HG03135 (cell line): ENCODE measurements around the gene SFXN1.
"Not testable (repeated sequence)": the region's sequence is repeated elsewhere in the genome, so short reads cannot be mapped to it uniquely, and the experiment has no call there.

Experiments used
- ATAC-seq: cut with Tn5 transposase; IDR thresholded peaks from one replicate; pipeline ENCODE4 v1.9.1; 2021; ENCODE audit warnings: mild to moderate bottlenecking, moderate library complexity; ENCODE audit not compliant: unreplicated experiment

The SFXN1 gene, protein sequence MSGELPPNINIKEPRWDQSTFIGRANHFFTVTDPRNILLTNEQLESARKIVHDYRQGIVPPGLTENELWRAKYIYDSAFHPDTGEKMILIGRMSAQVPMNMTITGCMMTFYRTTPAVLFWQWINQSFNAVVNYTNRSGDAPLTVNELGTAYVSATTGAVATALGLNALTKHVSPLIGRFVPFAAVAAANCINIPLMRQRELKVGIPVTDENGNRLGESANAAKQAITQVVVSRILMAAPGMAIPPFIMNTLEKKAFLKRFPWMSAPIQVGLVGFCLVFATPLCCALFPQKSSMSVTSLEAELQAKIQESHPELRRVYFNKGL

DNA sequence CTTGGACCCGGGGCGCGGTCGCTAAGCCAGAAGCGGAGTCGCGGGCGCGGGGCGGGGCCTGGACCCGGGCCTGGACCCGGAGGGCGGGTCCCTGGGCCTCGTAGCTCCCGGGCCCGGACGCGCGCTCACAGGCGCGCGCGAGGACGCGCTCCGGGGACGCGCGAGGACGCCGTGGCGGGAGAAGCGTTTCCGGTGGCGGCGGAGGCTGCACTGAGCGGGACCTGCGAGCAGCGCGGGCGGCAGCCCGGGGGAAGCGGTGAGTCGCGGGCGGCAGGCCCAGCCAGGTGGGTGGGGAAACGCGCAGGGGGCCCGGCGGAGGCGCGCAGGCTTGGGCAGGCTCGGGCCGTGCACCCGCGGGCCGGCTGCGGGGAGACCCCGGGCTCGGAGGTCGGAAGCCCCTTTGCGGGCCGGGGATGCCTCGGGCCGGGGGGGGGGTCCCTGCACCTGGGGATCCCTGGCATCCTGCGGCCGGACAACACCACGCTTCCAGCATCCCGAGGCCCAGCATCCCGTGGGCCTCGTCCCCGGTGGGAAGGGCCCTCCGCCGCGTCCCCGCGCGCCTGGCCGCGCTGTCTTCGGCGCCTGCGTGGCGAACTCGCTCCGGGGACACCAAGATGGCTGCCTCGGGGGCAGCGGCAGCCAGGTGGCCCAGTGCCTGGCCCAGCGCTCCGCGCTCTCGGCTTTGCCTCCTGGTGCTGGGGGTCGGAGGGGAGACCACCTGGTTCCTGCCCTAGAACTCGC, at the start of gene SFXN1:
Gene SFXN1, plus strand, starts transcription at position 177 of the 741 bp plus-strand sequence. CDS start 13,544 bp downstream, outside the sequence.
- peak; percentile 88 for ATAC-seq

DNA sequence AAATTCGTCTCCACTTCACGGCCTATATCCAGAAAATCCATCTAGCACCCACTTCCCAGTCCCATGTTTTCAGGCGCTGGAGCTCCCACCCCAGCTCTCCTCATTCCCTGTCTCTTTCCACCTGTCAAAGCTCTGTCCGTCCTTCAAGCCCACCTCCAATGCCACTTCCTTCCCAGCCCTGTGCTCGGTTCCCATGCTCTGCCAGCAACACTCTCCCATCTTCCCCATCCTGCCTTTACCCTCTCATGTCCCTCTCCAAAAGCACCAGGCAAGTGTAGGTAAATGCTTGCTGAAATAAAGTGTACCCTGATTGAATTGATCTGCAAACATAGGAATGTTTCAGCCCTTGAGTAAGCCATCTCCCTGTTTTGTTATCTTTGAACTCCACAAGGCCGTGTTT, 43.6 kb upstream of the SFXN1 start:
- ATAC-seq = no peak

DNA sequence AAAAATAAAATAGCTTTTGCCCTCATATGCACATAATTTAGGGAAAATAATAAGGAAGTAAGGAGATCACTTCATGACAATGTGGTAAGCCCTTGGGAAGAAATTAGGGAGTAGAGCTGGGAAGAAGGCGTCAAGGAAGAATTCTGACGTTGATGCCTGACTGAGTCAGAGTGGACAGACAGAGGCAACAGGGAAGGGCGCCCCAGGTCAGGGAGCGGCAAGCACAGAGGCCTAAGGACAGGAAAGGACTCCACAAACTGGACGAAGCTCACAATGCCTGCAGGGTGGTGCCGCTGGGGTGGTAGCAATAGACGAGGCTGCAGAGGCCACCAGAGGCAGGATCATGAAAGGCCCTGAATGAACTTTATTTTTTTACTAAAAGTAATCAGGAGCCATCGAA, 42.0 kb upstream of the SFXN1 start:
- no peak for ATAC-seq

DNA sequence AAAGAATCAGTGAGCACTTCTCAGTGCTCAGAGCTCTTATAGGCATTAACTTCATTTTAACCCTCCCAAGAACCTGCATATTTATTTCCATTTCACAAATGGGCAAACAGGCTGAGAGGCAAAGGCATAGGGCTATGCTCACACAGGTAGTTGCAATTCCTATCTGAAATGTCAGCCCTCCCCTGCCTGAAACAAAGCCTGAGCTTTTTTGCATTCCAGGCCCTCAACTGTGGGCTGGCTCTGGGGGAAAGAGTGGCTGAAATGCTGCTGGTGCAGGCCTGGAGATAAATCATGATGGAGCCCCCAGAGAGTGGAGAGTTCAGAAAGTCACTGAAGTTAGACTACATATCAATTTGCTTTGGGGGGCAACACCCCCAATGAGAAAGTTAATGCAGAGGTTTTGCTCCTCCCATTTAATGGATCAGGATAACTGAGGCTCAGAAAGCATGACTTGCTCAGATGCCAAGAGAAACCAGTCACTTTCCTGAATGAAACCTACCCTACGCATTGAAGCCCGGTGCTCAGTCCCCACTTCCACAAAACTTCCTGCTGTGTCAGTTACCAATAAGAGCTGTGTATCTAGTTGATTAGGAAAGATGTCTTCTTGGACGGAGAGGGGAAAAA, 40.0 kb upstream of the SFXN1 start:
- ATAC-seq = no peak

DNA sequence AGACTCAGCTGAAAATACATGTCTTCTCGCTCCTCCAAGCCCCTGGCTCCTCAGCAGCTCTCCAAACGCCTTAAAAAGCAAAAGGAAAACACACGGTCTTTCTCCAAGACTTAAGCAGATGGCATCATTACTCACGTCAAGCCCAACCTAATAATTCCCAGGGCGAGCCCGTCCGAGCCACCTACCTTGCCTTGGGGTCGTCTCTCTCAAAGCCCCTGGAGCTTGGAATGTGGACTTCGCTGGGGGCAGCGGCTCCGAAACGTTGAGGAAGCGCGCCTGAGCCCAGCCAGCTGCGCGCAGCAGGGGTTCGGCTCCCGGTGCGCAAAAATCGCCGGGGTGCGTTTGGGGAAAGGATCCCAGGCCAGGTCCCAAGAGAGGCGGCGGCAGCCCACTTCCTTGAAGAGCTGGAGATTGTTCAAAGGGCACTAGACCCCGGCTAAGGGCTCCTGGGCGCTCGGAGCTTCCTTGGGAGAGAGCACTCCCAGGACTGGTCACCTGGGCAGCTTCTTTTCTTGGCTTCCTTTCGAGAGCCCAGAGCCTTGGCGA, 34.8 kb upstream of the SFXN1 start:
- ATAC-seq = no peak

DNA sequence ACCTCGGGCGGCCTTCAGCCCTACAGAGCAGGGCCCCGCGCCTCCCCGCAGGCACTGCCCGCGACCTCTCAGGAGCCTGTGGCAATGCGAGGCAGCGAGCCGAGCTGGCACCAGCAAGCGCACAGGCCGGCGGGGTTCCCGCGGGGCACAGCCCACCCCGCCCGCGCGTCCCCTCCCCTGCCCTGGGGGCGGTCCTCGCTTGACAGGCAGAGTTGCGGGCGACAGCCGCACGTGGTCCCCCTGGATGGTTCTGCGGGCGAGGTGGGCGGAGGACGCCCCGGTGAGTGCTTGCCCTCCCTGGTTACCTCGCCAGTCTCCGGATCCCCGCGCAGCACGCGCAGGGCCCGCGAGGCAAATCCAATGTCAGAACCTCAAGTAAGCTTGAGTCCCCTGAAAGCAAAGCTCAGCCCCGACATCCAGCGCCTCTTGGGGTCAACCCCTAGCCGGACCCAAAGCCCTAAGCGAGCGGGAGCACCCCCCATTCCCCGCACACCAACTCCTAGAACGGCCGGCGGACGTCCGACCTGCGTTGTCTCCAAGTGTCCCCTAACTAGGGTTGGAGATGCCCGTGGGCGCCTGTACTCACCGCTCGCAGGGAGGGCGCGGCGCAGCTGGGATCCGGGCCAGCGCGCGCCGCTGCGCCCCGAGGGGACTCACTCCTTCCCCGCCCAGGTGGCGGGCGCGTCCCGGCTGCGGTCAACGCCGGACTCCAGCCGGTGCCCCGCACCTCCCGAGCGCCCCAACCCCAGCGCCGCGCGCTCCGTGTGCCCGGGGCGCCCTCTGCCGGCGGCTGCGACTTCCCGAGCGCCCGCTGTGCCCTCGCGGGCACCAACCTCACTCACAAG, 34.1 kb upstream of the SFXN1 start, which contains the start of gene DRD1:
Gene DRD1, minus strand, starts transcription at position 123 of the 845 bp plus-strand sequence. CDS start 1,083 bp downstream, outside the sequence.
- ATAC-seq = no peak

DNA sequence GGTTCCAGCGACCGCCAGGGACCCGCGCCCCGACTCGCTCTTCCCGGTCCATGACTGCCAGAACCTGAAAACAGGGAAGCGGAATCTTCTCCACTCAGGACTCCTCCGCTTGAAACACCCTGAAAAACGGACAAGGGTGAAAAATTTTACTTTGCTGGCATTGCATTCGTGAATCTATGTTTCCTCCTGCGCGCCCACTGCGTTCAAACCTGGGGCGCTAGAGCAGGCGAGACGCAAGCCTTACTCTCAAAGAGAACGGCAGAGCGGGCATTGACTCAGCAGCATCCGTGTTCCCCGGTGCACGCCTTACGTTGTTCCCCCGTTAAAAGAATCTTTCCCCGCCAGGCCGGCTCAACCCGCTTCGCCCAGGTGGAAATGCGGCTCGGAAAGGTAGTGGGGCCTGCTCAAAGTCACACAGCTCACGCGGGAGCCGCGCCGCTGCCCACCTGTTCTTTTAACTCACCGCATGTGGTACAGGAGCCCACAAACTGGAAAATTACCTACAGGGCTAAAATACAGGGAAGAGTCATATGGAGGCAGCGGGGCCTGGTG, 33.4 kb upstream of the SFXN1 start:
- no peak for ATAC-seq

DNA sequence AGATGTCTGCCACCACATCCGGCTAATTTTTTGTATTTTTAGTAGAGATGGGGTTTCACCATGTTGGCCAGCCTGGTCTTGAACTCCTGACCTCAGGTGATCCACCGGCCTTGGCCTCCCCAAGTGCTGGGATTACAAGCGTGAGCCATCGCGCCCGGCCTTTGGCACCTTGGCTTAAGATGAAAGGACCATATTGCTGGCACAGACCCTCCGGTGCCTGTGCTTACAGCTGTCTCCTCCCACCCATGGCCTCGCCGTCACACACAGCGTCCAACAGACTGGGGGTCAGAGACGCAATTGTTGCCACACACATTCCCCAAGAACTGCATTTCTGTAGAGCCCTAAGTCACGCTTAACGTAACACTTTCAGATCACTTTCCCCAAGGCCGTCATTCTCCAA, 32.0 kb upstream of the SFXN1 start:
- not testable (repeated sequence) for ATAC-seq

DNA sequence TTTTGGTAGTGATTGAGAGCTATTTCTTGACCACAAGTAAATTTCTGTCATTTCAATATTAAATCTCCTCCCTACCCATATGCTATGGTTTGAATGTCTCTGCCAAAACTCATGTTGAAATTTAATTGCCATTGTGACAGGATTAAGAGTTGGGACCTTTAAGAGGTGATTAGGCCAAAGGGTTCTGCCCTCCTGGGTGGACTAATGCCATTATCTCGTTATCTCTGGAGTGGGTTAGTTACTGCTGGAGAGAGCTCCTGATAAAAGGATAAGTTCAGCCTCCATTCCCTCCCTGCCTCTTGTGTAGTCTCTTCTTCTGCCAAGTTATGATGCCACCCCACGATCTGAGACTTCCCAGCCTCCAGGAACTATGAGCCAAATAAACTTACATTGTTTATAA, 30.8 kb upstream of the SFXN1 start:
- ATAC-seq = no peak

DNA sequence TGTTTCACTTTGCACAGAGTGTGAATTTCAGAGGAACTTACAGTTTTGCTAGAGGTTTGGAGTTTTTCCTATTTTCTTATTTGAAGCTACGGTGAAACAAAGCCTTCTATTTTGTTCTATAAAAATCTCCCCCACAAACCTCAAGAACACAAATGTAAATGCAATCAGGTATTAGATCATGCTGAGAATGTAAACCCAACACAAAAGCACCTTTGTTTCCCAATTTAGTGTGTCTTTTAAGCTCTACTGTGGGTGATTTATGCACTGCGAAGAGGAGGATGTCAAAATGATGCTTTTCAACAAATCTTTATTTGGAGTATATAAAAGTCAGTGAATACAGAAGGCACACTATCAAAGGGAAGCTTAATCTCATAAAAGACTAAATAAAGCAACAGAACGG, 30.1 kb upstream of the SFXN1 start:
- ATAC-seq = no peak

DNA sequence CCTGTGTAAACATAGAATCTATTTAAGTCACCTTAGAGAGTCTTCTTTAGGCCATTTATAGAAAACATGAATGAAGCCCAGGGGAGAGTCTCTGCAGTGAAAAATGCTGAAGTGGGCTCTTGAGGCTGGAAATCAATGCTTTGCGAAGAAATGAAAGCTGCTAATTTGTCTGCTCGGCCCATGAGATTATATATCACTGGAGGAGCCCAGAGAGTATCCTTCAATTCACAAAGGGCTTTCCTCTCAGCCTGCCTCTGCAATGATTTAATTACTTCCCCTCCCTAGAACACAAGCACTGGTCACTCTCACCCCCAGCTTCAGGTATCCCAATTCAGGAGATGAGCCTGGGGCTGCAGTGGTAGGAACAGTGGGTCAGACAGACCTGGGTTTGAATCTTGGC, 26.2 kb upstream of the SFXN1 start:
- ATAC-seq = no peak

DNA sequence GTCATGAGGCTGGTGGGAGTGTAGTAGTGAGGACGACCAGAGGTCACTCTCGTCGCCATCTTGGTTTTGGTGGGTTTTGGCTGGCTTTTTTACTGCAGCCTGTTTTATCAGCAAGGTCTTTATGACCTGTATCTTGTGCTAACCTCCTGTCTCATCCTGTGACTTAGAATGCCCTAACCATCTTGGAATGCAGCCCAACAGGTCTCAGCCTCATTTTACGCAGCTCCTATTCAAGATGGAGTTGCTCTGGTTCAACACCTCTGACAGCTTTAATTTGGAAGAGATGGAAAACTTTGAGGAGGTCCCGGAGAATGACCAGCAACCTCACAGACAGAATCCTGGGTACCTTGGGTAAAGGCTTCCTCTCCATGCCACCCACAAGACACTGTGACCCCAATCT, 24.0 kb upstream of the SFXN1 start:
- not testable (repeated sequence) for ATAC-seq

DNA sequence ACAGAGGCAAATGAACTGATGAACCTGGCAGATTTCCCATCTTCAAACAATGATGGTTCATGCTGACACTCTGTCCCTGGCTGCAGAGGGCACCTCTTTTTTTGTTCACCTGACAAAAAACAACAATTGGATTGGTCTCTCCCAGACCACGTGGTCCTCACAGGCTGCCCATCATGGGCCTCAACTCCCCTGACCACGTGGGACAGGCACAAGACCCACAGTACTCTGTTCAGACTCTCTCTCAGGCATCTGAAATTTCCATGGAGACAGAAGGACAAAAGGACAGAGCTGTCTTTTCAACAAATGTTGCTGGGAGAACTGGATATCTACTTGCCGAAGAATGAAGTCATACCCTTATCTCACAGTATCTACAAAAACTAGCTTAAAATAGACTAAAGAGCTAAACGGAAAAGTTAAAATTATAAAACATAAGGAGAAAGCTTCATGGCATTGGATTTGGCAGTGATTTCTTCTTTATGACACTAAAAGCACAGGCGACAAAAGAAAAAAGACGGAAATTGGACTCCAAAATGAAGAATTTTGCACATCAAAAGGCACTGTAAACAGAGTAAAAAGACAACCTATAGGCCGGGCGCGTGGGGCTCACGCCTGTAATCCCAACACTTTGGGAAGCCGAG, 22.1 kb upstream of the SFXN1 start:
- ATAC-seq = no peak

DNA sequence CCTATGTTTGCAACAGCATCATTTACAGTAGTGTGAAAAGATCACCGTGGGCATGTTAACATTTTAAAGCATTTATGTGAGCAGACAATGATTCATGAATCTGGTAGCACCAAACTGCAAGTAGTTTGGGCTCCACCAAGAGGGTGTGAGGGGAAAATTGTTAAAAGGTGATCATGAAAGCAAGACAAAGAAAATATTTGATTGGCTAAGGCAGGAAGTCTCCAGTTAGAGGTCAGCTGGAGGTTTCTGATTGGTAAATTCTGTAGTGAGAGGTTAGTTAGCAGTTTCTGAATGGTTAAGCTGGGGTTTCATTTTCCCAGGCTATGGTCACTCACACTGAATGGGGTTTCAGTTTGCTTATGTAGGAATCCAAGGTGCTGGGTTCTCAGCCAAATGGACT, 20.9 kb upstream of the SFXN1 start:
- ATAC-seq = peak; percentile 82

DNA sequence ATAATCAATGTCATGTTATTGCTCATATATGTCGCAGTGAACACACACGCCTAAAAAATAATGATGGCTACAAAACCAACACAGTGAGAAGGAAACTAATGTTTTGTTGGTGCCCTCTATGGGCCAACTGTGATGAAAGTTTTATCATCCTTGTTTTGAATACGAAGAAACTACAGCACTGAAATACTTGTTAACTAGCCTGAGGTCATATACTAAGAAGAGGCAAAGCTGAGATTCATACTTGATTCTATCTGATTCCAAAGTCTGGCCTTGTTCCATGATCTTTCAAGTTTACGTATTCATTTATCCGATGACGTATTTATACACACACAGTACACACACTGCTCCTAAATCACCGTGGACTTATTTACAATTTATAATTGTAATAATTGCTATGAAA, 18.2 kb upstream of the SFXN1 start:
- no peak for ATAC-seq

DNA sequence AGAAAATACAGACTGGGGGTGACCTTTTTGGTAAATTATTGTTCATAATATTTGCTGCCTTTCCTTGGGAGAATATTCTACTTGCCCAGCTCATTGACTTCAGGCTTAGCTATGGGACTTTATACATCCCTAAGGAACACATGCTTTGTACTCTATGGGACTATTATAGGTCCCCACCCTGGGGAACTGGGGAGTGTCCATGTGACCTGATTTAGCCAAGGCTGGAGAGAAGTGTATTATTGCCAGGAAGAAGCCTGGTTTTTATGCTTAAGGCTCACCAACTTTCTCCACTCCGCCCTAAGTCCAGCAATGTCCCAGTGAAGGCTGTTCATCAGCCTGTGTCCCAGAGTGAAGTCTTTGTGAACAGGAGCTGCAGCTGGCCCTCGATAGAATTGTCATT, 17.8 kb upstream of the SFXN1 start:
- ATAC-seq = no peak

DNA sequence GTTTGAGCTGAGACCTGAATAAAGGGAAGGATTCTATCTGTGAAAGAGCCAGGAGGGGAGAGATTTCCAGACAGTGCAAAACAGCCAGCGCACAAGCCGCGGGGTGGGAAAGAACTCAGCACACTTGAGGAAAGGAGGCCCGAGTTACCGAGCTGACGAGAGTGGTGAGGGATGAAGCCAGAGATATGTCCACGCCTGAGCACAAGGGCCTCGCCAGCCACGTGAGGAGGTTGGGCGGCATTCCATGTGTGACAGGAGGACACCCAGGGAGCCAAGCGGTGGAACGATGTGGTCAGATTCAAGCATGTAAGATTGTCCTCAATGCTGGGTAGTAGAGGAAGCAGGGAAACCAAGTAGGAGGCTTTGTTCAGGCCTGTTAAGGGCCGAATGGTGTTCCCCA, 17.0 kb upstream of the SFXN1 start:
- no peak for ATAC-seq

DNA sequence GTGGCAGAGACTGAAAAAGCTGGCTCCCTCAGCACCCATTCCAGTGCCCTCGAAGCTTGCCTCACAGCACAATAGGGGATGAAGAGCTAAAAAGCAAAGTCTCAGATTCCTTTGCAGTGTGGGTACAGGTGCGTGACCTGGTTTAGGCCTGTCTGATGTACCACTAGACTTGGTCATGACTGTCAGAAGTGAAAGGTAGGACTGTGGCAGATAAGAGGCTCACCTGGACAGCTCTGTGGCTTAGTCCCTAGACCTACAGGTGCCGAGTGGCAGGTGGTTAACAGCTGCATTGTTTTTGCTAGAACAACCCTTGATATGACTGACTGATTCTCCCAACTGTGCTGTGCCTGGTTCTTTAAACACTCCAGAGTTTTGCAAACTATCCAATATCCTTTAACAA, 14.7 kb upstream of the SFXN1 start:
- no peak for ATAC-seq

DNA sequence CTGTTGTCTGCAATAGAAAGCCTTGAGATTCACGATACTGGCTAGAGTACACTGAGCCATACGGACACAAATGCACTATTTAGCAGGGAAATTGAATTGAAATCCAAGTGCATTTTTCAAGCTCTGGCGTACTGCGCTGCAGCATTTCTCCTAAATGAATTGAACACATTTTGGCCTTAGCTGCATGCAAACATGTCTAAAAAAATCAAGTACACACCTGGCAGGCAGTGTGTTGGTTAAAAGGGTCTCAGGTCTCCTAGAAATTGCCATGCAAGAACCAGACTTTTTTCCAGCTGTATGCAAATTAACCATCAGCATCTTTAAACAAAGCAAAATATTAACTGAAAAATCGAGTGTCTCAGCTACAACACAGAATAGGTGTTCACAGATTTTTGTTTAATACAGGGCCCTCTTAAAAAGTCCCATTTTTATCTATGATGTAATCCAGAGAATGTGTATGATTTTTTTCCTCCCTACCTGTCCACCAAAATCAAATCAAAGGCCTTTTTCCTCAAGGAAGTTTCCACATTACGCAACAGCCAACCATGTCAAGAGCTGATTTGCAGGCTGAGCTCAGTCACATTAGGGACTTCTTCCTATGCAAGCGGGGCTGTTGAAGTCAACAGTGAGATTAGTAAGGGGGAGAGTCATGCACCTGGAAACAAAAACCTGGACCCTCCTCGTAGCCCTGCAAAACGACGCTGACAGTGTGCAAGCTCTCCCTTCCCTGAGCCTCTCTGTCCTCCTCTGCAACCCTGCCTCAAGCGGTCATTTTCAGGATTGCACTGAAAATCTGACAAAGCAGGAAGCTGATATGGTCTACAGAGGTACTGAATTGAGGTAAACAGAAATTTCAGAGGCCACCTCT, 14.1 kb upstream of the SFXN1 start:
- peak; percentile 99 for ATAC-seq
